ENCODE data around the gene FEM1A. TPM values are rescaled to one million over a fixed set of nuclear protein-coding genes. Genes with fewer than 3 reads are reported as not detected.

FEM1A gene
- total RNA-seq, 1 experiment from 2014 or later = 13.4 TPM

DNA sequence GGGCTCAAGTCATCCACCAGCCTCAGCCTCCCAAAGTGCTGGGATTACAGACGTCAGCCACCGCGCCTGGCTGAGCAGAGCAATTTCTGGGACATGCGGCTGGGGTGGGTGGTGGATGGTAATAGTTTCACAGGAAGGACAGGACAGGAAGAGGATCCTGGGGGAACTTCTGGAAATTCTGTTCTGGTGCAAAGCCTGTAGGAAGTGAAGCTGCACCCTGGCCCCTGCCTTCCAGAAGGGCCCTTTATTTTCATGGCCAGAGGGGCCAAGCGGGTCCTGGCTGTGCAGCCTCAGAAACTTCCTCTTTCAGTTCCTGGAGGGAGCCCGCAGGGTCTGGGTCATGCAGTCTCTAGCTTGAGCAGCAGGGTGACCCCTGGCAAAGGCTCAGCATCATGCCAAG lies 15.7 kb downstream of the FEM1A start:
- Histone ChIP-seq H3K27me3 (replicated peaks; ENCODE audit: control insufficient read depth, insufficient read depth, low read length) (no peaks in the 10 kb centered on the region), H3K9me3 (no peaks in the 10 kb centered on the region), H3K4me3 (ENCODE audit: low read depth, low read length) (no peak overlapping the region), H3K36me3 (ENCODE audit: control insufficient read depth, insufficient read depth, low read length) (no peaks in the 10 kb centered on the region), H3K4me1 (no peaks in the 10 kb centered on the region)
- no peaks in the 10 kb centered on the region for H3K9me3 Mint-ChIP-seq (ENCODE audit: unreplicated experiment)
- TF ChIP-seq, protein P1, sequence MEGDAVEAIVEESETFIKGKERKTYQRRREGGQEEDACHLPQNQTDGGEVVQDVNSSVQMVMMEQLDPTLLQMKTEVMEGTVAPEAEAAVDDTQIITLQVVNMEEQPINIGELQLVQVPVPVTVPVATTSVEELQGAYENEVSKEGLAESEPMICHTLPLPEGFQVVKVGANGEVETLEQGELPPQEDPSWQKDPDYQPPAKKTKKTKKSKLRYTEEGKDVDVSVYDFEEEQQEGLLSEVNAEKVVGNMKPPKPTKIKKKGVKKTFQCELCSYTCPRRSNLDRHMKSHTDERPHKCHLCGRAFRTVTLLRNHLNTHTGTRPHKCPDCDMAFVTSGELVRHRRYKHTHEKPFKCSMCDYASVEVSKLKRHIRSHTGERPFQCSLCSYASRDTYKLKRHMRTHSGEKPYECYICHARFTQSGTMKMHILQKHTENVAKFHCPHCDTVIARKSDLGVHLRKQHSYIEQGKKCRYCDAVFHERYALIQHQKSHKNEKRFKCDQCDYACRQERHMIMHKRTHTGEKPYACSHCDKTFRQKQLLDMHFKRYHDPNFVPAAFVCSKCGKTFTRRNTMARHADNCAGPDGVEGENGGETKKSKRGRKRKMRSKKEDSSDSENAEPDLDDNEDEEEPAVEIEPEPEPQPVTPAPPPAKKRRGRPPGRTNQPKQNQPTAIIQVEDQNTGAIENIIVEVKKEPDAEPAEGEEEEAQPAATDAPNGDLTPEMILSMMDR (IDR thresholded peaks at IDR 0.05; ENCODE audit: insufficient read depth in 1 of 2, low read depth in 1 of 2, low read length in 1 of 2, severe bottlenecking in 1 of 2, unreplicated experiment in 1 of 2) = no peak
- ChIA-PET POLR2A (interaction anchor here (0.6 kb wide), 1 partner anchor 163 kb away, joined by 4 read pairs; no protein-coding TSS in a partner anchor), CTCF (interaction anchor here (1.0 kb wide), 1 partner anchor 60 kb away, joined by 4 read pairs; the partner anchor contains the start of gene PLIN3)
- BruUV-seq (replicated peaks) = no TSS peak
- H3K4me3 Mint-ChIP-seq (ENCODE audit: unreplicated experiment) = no peak overlapping the region
- no peaks in the 10 kb centered on the region for H3K36me3 Mint-ChIP-seq (ENCODE audit: insufficient read depth, unreplicated experiment)
- intact Hi-C loops (cut with micrococcal nuclease; ENCODE audit: unreplicated experiment) = loop anchor here (5.0 kb wide), 1 partner anchor 225 kb away; no protein-coding TSS in a partner anchor
- H3K27me3 Mint-ChIP-seq (ENCODE audit: insufficient read depth, unreplicated experiment) = no peaks in the 10 kb centered on the region
- DNase-seq = no peak
- H3K27ac Mint-ChIP-seq (ENCODE audit: unreplicated experiment) = no peak overlapping the region
- no peaks in the 10 kb centered on the region for H3K4me1 Mint-ChIP-seq (ENCODE audit: low read depth, unreplicated experiment)

DNA sequence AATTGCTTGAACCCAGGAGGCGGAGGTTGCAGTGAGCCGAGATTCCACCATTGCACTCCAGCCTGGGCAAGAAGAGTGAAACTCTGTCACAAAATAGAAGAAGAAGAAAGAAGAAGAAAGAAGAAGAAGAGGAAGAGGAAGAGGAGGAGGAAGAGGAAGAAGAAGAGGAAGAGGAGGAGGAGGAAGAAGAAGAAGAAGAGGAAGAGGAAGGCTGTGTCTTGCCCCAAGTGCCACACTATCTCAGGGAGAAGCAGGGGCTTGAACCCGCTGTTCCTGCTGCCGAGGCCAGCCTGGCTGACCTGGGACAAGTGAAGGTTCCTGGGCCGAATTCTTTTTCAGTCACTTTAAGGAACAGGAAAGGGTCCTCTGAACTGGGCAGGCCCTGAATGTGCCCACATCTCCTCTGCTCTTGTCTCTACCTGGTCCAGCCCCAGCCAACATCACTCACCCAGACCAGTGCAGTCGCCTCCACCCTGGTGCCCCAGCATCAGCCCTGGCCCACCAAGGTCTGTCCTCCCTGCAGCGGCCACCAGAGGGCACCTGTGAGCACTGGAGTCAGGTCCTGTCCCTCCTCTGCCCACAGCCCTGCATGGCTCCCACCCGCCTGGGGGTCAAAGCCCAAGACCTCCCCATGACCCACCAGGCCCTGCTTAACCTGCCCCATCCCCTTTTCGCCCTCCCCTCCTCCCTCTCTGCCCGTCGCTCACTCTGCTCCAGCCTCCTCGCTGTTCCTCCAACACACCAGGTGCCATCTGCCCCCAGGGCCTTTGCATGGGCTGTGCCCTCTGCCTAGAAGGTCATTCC lies 20.0 kb downstream of the FEM1A start:
- H3K9me3 Mint-ChIP-seq (ENCODE audit: unreplicated experiment) = peaks cover 11% of the 10 kb centered on the region
- intact Hi-C loops (cut with micrococcal nuclease; ENCODE audit: unreplicated experiment) = no loop called here
- TF ChIP-seq, protein P1 (IDR thresholded peaks at IDR 0.05; ENCODE audit: insufficient read depth in 1 of 2, low read depth in 1 of 2, low read length in 1 of 2, severe bottlenecking in 1 of 2, unreplicated experiment in 1 of 2) = peak; percentile 73 to 90
- ChIA-PET CTCF (interaction anchor here (2.7 kb wide), 1 partner anchor 40 kb away, joined by 37 read pairs; no protein-coding TSS in a partner anchor), POLR2A (no interaction called here)
- H3K4me1 Mint-ChIP-seq (ENCODE audit: low read depth, unreplicated experiment) = peaks cover 9% of the 10 kb centered on the region
- Histone ChIP-seq H3K36me3 (ENCODE audit: control insufficient read depth, insufficient read depth, low read length) (no peaks in the 10 kb centered on the region; the same call in 1 of the 2 replicates), H3K4me1 (peaks cover 3% of the 10 kb centered on the region; the same call in 1 of the 2 replicates), H3K4me3 (ENCODE audit: low read depth, low read length) (no peak overlapping the region), H3K27me3 (replicated peaks; ENCODE audit: control insufficient read depth, insufficient read depth, low read length) (no peaks in the 10 kb centered on the region), H3K9me3 (no peaks in the 10 kb centered on the region)
- BruUV-seq (replicated peaks) = no TSS peak
- peak; percentile 83 to 90 for DNase-seq
- H3K36me3 Mint-ChIP-seq (ENCODE audit: insufficient read depth, unreplicated experiment) = peaks cover 9% of the 10 kb centered on the region
- no peaks in the 10 kb centered on the region for H3K27me3 Mint-ChIP-seq (ENCODE audit: insufficient read depth, unreplicated experiment)
- no peak overlapping the region for H3K4me3 Mint-ChIP-seq (ENCODE audit: unreplicated experiment)
- no peak overlapping the region for H3K27ac Mint-ChIP-seq (ENCODE audit: unreplicated experiment)

- POLR2A ChIA-PET = interaction anchor here (0.6 kb wide), 2 partner anchors 9 to 1876 kb away, joined by 3 to 5 read pairs; no protein-coding TSS in a partner anchor
- Mint-ChIP-seq H3K27ac (ENCODE audit: unreplicated experiment) (peak overlapping the region; percentile 39), H3K4me1 (ENCODE audit: low read depth, unreplicated experiment) (peaks cover 9% of the 10 kb centered on the region), H3K9me3 (ENCODE audit: unreplicated experiment) (peaks cover 11% of the 10 kb centered on the region), H3K27me3 (ENCODE audit: insufficient read depth, unreplicated experiment) (no peaks in the 10 kb centered on the region), H3K4me3 (ENCODE audit: unreplicated experiment) (peak overlapping the region; percentile 80), H3K36me3 (ENCODE audit: insufficient read depth, unreplicated experiment) (peaks cover 19% of the 10 kb centered on the region)
- TF ChIP-seq, protein P1 (IDR thresholded peaks at IDR 0.05; ENCODE audit: insufficient read depth in 1 of 2, low read depth in 1 of 2, low read length in 1 of 2, severe bottlenecking in 1 of 2, unreplicated experiment in 1 of 2) = no peak
- CTCF ChIA-PET = no interaction called here
- Histone ChIP-seq H3K27me3 (replicated peaks; ENCODE audit: control insufficient read depth, insufficient read depth, low read length) (no peaks in the 10 kb centered on the region), H3K36me3 (ENCODE audit: control insufficient read depth, insufficient read depth, low read length) (no peaks in the 10 kb centered on the region; the same call in 1 of the 2 replicates), H3K9me3 (no peaks in the 10 kb centered on the region), H3K4me1 (peaks cover 3% of the 10 kb centered on the region; the same call in 1 of the 2 replicates), H3K4me3 (ENCODE audit: low read depth, low read length) (peak overlapping the region; percentile 44)
- no peak for DNase-seq
- intact Hi-C loops (cut with micrococcal nuclease; ENCODE audit: unreplicated experiment) = no loop called here
- BruUV-seq (replicated peaks) = no TSS peak
Observed at GRCh38 chr19:4814625-4815425, 23.3 kb downstream of the FEM1A start.
